HG03521 (cell line): ENCODE measurements around the gene PRKN.
A peak's percentile ranks its signal among the peaks of the same experiment; 100 is the strongest.

Experiments
- ATAC-seq: cut with Tn5 transposase; IDR thresholded peaks from one replicate; pipeline ENCODE4 v1.9.1; 2021; ENCODE audit warnings: mild to moderate bottlenecking, moderate library complexity; ENCODE audit not compliant: unreplicated experiment

Gene PRKN

DNA sequence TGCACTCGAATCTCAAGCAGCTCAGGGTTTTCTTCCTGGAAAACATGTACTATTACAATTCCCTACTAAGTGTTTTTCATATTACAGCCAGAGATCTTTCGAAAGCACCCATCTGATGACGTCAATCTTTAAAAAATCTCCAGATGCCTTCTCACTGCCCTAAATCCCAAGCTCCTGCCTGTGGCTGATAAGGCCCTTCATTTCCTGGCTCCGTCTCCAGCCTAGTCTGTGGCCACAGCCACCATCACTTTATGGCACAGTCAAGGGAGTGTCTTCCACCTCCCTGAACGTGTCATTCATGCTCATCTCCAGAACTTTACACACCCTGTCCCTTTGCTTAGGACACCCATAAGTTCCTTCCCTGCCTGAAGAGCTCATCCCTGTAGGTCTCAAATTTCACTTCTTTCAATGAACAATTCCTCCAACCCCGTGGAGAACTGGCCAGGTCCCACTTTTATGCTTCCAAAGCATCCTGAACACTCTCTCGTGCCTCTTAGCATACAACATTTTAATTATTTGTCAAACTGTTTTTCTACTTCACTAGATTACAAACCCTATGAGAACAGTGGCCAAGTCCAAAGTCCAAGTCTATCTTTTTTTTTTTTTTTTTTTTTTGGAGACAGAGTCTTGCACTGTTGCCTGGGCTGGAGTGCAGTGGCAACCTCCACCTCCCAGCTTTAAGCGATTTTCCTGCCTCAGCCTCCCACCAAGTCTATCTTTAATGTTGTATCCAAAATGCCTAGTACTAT is 1347.6 kb downstream of the PRKN start:
- no peak for ATAC-seq

DNA sequence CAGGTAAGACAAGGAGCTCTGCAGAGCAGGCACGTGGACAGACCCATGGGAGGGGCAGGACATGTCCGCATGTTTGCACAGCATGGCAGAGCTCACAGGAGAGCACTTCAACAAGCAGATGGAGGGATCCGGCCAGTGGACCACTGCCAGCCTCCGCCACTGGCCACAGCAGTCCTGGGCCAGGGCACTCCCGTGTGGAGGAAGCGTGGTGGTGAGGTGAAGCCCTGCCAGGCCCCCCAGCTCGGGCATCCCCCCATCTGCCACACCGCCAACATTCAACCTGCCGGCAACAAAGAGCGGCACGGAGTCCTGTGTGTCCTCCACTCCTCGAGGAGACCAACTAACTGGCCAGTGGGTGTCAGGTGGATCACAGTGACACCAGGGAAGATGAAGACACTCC is 1349.5 kb downstream of the PRKN start:
- ATAC-seq = no peak

DNA sequence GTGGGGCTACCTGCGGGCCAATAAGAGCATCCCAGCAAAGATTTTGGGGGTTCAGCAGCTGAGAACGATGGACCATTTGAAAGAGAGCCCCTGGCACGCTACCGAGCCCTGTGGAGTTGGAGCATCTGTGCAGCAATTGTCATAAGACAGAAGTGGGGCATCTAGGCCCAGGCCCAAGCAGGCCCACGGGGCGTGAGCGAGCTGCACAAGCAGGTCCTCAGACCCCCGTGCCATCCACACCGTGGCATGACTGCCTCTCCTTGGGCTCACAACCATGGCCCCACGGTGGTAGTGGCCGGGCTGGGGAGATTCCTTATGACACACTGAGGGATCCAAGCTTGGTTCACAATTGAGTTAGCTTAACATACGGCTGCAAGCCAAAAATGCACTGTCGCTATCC is 1350.5 kb downstream of the PRKN start:
- ATAC-seq = no peak

DNA sequence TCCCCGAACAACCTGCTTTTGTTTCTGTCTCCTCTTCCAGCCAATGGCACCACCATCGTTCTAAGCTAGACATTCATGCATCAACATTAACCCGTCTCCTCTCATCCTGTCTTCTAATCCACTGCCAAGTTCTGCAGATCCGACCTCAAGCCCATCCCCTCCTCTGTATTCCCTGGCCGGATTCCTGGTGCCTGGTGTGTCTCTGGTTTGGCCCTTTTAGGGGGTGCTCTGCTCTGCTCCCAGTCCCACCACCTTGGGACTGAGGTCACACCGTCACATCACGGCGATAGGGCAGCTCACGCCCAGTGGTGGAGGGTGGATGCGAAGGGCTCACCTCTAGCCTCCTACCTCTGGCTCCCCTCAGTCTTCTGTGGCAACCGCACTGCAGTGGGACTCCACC is 1351.2 kb downstream of the PRKN start:
- ATAC-seq = no peak

DNA sequence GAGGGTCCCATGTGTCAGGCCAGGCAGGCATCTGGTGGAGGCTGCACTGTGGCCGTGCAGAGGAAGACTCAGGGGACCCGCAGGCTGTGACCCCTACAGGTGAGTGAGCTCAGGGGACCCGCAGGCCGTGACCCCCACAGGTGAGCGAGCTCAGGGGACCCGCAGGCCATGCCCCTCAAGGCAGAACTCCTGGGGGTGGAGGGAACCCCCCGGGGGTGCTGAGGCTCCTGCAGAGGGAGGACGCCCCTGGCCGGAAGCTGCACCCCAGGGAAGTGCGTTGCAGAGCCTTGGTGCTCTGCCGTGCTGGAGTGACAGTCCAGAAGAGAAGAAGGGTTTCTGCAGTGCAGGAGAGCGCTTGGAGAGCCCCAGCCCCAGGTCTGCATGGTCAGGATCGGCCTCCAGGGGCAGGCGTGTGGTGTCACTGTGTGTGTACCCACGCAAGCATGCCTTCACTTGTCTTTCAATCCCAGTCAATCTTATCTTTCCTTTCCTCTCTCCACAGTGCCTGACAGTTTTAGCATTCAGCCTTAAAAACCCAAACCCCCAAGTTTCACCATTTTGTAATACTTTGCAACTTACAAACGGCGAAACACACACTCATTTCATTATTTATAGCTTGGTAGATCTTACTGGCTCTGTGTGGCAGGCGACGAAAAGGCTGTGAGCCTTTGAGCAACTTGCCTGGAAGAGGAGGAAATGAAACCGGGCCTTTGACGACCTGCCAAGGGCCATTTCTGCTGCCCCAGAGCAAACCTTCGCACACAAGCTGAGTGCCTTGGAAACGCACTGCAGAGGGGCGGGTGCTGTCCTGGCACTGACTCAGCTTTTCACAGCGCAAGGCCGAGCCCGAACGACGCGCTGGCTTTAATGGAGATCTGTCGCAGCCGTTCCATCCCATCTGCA is 1352.3 kb downstream of the PRKN start:
- ATAC-seq = no peak

DNA sequence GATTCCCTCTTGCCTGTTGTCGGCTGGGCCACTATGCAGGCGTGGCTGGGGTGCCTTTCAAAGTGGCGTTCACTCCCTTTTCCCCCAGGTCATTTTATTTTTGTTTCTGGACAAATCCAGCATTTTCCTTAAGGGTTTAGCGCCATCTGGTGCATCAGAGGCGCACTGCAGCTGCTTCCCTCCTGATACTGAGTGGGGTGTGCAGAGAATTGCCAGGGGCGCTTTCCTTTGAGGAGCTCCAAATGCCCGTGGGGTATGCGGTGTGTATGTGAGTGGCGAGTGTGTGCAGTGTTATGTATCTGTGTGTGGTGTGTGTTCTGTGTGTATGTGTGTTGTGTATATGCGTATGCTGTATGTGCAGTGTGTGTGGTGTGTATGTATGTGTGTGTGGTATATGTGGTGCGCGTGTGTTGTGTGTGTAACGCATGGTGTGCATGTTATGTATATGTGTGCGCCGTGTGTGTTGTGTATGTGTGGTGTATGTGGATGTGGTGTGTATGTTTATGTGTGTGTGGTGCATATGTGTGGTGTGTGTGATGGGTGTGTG is 1353.6 kb downstream of the PRKN start:
- peak; percentile 36 for ATAC-seq

DNA sequence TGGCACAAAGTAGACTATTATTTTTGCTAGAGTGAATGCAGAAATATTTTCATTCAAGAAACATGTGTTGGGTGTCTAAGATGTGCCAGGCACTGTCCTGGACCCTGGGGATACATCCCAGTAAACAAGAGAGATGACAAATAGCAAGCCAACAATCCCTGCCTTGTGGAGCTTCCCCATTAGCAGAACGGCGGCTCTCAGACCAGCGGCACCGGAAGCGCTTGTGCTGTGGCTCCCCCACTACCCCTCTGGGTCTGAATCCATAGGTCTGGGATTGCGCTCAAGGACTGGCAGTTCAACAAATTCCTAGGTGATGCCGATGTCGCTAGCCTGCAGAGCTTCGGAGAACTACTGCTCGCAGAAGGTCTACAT is 1355.2 kb downstream of the PRKN start:
- no peak for ATAC-seq

DNA sequence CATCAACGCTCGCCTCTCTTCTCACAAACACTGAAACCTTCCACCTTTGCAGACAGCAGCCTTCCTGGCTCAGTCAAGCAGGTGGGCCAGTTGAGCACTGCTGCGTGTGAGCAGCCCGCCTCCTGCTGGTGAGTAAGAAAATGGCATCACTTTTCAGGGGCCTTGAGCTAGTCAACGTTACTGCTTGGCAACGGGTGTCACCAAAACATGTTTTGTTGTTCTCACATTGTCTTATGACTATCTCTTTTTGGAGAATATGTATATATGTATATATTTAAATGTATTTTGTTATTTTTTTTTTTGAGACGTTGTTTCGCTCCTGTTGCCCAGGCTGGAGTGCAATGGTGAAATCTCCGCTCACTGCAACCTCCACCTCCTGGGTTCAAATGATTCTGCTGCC is 1356.7 kb downstream of the PRKN start:
- peak; percentile 93 for ATAC-seq

DNA sequence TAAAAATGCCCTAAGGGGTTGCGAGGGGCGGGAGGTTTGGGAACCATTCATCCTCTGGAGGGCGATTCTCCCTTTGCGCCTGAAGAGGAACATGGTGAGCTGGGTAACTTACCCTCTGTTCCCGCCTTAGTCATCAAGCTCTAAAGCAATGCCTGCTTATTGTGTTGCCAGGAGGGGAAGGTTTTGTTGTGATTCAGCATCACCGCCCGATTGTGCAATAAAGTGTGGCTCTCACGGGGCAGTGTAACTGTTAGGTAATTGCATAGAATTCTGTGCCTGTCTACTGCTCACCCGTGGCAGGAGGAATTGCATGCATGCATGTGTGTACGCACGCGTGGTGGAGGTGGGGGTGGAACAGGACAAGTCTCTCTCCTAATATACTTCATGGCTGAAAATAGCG is 1358.2 kb downstream of the PRKN start:
- ATAC-seq = no peak

DNA sequence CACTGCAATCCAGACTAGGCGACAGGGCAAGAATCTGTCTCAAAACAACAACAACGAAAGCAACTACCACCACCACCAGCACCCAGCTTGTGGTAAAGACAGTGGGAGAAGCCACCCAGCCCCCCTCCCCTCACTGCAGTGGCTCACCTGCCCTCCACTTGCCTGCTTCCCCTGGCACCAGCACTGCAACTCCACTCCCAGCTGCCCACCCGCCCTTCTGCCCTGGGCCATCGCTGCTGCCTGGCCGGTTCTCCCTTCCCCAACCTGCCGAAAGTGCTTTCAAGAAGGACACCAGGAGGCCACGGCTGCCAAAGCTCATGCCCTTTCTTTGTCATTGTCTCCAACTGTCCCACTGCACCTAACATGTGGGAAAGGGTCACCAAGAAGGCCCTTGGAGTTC is 1359.1 kb downstream of the PRKN start:
- ATAC-seq = no peak

DNA sequence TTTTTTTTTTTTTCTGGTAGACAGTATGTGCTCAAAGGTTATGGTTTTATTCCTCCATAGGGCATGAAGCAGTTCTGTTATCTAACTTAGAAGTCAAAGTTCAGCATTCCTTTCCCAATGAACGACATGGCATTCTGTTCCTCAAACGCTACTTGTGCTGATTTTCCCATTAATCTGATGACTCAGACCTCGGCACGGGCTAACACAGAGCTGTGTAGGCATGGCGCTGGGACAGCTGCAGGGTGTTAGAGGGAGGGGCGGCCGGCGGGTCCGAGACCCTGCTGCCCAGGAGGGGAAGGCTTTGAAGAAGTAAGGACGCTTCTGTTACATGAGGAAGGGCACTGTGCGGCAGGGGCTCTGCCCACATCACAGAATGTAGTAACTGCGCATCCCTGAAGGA is 1360.1 kb downstream of the PRKN start:
- no peak for ATAC-seq

DNA sequence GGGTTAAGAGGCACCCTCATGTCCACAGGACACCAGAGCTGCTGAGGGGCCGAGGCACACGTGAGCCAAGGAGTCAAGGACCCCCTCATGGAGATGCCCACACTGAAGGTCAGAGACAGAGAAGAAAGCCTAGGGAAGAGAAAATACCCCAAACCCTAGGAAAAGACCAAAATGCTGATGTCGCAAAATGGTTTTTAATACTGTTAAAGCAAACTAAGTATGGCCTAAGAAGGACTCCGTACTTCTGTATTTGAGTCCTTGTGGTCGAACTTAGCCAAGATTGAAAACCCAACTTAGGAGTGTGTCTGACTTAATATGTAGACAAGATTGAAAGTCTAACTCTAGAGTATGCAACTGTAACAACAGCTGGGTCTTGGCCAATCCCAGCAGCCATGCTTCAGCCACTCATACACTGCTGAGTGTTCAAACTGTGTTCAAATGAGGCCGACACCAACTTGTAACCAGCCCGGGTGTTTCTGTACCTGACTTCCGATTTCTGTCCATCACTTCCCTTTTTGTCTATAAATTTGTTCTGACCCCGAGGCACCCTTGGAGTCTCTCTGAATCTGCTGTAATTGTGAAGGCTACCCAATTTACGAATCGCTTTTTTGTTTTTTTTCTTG is 1361.2 kb downstream of the PRKN start:
- ATAC-seq = no peak

DNA sequence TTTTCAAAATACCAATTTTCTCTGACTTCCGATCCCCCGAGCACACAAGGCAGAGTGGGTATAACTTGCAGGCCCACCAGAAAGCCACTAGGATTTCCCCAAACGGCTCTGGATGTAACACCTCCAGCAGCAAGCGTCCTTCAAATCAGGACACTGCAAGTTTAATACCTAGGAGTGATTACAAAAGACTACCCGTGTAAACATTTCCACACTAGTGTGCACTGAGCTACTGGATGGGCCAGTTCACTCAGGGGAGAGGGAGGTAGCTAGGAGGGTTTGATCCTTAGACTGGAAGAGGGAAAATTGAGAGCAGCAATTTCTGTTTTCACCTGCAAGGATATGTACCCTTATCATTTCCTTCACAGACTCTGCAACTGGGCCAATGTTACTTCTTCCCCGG is 1361.9 kb downstream of the PRKN start:
- no peak for ATAC-seq

DNA sequence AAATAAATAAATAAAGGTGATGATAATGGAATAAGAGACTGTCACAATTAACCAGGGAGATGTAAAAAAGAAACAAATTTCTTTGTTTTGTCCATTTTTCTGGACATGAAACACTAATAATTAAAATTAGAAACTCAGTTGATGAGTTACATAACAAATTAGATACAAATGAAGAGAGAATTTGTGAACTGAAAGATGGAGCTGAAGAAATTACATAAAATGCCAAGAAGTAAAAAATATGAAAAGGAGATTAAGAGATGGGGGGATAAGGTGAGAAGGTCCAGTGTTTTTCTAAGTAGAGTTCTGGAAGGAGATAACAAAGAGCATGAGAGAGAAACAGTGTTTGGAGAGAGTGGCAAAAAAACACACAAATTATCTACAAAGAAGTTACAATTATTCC is 1364.3 kb downstream of the PRKN start:
- no peak for ATAC-seq

DNA sequence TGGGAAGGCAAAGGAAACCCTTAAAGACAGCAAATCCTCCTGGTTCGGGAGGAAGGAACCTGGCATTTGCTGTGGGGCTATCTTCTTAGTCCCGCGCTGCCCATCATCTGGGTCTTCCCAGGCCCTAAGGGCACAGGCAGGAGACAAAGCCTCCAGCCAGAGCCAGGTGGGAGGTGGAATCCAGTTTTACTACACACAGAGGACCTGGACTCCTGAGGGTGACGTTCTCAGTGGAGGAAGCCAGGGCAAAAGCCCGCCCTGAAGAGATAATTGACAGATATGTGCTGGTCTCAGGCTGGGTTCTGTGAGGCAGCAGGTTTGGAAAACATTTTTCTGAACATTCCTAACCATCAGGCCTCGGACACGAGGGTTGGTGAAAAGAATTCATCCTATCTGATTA is 1365.3 kb downstream of the PRKN start:
- no peak for ATAC-seq

DNA sequence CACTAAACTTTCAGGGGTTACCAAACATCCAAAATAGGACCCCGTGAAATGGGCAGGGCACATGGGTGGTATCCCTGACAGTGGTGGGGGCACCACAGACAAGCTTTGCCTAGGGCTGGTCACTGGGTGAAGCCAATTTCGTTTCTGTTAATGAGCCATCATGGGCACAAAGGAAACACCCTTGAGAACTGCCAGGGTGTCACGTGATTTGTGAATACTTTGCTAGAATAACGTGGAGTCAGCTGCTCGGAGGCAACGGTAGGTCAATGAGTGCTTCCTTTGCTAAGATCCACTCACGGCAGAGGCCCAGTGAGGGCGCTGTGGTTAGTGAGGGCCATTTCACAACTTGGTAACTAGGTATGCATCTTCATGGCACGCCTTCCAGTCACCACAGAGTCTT is 1366.0 kb downstream of the PRKN start:
- ATAC-seq = no peak

DNA sequence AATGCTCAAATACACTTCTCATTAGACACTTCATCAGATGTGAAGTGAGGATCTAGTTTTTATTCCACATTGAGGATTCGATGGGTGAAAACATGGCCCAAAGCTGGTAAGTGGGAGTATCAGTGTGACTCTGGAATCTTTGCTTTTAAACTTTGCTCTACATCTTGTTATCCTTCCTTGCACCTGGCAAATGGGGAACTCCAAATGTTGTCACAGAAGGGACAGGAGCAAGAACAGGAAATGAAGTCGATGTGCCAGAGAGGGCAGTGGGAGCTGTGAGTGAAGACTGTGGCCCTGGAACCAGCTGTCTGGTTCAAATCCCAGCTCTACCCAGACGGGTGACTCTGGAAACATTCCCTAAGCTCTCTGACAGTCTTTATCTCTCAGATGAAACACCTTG is 1367.0 kb downstream of the PRKN start:
- ATAC-seq = no peak

DNA sequence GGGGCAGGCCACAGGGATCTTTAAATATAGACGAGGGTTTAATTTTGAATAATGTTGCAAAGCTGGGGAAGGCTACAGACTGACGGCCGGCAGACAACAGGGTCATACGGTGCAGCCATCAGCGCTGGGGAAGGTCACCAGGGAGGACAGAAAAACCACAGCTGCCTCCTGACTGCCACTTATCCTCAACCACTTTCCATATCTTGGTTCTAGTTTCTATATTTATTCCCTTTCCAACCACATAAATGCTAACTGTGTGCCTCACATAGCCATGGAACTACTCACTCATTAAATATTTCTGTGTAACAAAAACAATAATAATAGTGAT is 1368.0 kb downstream of the PRKN start:
- no peak for ATAC-seq

DNA sequence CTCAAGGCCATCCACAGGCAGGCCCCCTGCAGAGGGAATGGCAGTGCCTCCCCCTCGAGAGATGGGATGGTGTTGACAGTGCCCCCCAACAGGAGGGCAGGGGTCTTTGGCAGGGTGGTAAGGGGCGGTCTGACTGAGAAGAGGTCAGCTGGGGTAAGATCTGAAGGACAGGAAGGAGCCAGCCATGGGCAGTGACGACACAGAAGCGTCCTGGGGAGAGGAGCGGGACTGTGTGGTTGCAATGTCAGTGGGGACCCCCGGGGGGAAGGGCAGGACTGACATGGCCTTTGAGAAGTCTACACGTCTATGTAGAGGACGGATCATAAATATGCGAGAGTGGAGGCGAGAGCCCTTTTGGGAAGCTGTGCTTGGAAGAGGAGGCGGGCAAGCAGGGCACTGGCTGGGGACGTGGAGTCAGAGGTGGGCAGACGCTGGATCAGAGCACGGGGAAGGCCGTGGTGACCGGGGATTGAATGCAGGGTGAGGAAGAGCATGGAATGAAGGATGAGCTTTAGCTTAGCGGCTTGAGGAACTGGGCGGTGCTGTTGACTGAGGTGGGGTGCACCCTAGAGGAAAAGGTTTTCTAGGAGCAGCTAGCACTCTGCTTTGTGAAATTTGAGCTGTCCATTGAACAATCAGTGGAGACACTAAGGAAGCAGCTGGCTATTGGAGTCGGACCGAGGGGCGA is 1371.3 kb downstream of the PRKN start:
- ATAC-seq = no peak

DNA sequence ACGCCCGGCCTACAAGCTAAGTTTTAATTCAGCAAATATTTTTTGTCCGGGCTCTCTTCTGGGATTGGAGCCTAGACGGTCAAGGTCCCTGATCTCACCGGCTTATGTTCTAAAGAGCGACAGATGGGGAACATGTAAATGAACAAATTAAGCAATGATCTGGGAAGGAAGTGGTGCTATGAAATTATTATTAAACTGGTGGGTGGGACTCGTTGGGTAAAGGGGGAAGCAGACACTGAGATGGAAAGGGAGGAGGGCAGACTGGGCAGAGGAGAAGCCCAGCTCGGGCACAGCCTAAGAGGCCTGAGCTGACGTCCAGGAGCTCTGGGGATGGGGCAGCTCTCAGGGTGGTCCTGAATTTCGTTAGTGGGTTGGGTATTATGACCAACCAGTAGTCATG is 1371.9 kb downstream of the PRKN start:
- no peak for ATAC-seq

DNA sequence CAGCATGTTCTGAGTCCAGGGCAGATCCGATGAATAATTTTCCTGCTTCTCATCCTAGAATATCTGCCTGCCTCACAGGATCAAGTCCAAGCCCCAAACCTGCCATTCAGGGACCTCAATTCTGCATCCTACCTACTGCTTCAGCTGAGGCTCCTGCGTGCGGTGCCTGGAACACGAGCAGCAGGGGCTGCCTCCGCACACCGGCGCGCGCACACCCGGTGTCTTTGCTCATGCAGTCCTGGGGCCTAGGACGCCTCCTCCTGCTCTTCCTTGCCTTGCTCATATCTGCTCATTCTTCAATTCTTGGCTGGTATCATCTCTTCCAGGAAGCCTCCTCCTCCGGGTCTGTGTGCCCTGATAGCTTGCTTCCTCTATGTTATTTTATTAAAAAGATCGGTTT is 1372.6 kb downstream of the PRKN start:
- no peak for ATAC-seq
